Measurements from ENCODE around the gene EEF2K. TPM values are rescaled to one million over a fixed set of nuclear protein-coding genes. Genes with fewer than 3 reads are reported as not detected.

The EEF2K gene
- total RNA-seq, 4 donors from 2014 or later: 18.7 to 39.9 (median 21.2) TPM

DNA sequence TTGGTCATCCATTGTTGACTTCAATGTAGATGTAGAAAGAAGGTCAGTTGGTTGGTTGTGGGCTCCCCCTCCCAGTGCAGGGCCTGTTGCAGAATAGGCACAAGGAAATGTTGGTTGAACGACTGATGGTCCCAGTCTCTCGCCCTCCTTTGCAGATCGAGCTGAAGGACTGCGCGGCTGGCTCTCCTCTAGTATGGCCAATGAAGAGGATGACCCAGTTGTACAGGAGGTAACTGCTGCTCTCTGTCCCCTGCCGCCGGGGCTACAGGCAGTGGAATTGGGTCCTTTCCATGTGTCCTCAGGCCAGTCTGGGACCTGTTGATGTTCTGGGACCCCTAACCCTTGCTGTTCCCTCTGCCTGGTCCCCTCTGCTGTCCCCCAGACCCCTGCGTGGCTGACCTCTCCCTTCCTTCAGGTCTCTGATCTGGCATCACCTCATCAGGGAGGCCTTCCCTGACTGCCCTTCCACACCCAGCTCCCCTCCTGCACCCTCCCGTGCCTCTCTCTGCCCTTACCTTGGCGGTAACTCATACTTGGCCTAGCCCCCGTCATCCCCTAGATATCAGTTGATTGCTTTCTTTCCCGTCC, 96.8 kb downstream of the EEF2K start:
- no peak for ATAC-seq
- H3K27ac ChIP-seq: no peak overlapping the region
- TF ChIP-seq, protein P1, sequence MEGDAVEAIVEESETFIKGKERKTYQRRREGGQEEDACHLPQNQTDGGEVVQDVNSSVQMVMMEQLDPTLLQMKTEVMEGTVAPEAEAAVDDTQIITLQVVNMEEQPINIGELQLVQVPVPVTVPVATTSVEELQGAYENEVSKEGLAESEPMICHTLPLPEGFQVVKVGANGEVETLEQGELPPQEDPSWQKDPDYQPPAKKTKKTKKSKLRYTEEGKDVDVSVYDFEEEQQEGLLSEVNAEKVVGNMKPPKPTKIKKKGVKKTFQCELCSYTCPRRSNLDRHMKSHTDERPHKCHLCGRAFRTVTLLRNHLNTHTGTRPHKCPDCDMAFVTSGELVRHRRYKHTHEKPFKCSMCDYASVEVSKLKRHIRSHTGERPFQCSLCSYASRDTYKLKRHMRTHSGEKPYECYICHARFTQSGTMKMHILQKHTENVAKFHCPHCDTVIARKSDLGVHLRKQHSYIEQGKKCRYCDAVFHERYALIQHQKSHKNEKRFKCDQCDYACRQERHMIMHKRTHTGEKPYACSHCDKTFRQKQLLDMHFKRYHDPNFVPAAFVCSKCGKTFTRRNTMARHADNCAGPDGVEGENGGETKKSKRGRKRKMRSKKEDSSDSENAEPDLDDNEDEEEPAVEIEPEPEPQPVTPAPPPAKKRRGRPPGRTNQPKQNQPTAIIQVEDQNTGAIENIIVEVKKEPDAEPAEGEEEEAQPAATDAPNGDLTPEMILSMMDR (IDR thresholded peaks at IDR 0.05 in 4 of 5, conservative IDR thresholded peaks at IDR 0.05 in 1 of 5): no peak
- no peak for TF ChIP-seq POLR2A (IDR thresholded peaks at IDR 0.05)
- no peak overlapping the region for H3K4me3 ChIP-seq
- no peaks in the 10 kb centered on the region for H3K27me3 ChIP-seq
- in situ Hi-C loops (cut with MboI; ENCODE audit: low sequenced_read_pairs in 4 of 4) (no loop called here), intact Hi-C loops (cut with DNase I; ENCODE audit: low total_unique reads) (no loop called here)
- H3K9me3 ChIP-seq: no peaks in the 10 kb centered on the region
- peaks cover 12 to 18% of the 10 kb centered on the region in 2 donors for H3K4me1 ChIP-seq
- DNase-seq: no peak
- H3K36me3 ChIP-seq: peaks cover 0 to 53% of the 10 kb centered on the region in 2 donors

DNA sequence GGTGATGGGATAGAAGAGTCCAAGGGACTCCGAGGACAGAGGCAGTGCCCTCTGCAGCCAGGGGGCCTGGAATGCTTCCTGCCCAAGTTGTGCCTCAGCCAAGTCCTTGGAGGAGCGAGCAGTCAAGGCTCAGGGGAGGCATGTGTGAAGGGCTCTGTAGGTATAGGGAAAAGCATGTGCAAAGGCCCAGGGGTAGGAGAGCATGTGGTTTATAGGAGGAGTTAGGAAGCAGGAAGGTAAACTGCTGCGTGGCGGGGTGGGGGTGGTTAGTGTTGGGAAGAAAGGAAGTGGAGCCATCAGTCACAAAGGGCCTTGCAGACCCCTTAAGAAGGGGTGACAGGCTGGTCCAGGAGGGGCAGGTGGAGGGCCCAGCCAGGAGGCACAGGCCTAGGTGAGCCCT, 98.3 kb downstream of the EEF2K start:
- TF ChIP-seq POLR2A (IDR thresholded peaks at IDR 0.05): no peak
- TF ChIP-seq, protein P1 (IDR thresholded peaks at IDR 0.05 in 4 of 5, conservative IDR thresholded peaks at IDR 0.05 in 1 of 5): no peak
- intact Hi-C loops (cut with DNase I; ENCODE audit: low total_unique reads): no loop called here
- Histone ChIP-seq H3K27ac (no peak overlapping the region), H3K27me3 (no peaks in the 10 kb centered on the region), H3K36me3 (peaks cover 0 to 68% of the 10 kb centered on the region in 2 donors), H3K4me1 (peaks cover 9% of the 10 kb centered on the region in 2 donors), H3K9me3 (no peaks in the 10 kb centered on the region), H3K4me3 (no peak overlapping the region)
- ATAC-seq (no peak), DNase-seq (no peak)
- in situ Hi-C loops (cut with MboI; ENCODE audit: low sequenced_read_pairs in 4 of 4): no loop called here

DNA sequence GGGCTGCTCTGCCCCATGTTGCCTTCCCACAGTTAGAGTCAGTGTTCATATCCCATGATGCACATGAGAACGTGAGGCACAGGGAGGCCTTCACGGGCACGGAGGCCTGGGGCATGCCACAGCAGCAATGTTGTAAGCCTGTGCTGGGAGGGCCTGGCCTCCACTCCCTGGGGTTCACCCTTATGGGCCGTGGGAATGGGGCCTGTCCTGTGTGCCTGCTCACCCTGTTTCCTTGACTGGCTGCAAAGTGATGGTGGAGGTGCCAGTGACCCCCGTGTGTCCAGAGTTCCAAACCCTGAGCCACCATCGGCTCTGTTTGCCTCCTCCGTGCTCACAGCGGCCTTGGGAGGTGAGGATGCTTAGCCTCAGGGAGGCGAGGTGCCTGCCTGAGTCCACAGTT, 100.7 kb downstream of the EEF2K start:
- intact Hi-C loops (cut with DNase I; ENCODE audit: low total_unique reads) (no loop called here), in situ Hi-C loops (cut with MboI; ENCODE audit: low sequenced_read_pairs in 4 of 4) (no loop called here)
- no peak overlapping the region for H3K27ac ChIP-seq
- H3K36me3 ChIP-seq: peaks cover 3 to 92% of the 10 kb centered on the region in 2 donors
- TF ChIP-seq, protein P1 (IDR thresholded peaks at IDR 0.05 in 4 of 5, conservative IDR thresholded peaks at IDR 0.05 in 1 of 5): no peak
- TF ChIP-seq POLR2A (IDR thresholded peaks at IDR 0.05): no peak
- no peaks in the 10 kb centered on the region for H3K9me3 ChIP-seq
- DNase-seq (no peak), ATAC-seq (no peak)
- no peak overlapping the region for H3K4me3 ChIP-seq
- H3K27me3 ChIP-seq: no peaks in the 10 kb centered on the region
- no peaks in the 10 kb centered on the region for H3K4me1 ChIP-seq

DNA sequence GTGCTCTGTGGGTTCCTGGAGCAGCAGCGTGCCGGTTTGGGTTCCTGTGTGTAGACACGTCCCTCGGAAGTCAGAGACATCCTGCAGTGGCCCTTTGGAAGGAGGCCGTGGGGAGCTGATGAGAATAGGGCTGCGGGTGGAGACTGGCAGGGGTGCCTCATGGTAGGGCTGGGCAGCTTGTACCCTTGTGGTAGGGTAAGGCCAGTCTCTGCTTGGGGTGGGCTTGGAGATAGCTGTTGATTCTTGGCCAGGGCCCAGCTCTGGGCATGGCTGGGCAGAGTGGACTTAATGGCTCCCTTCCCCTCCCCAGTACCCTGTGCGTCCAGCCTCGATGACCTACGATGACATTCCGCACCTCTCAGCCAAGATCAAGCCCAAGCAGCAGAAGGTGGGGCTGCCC, 101.8 kb downstream of the EEF2K start:
- no peak overlapping the region for H3K27ac ChIP-seq
- no peaks in the 10 kb centered on the region for H3K4me1 ChIP-seq
- in situ Hi-C loops (cut with MboI; ENCODE audit: low sequenced_read_pairs in 4 of 4) (no loop called here), intact Hi-C loops (cut with DNase I; ENCODE audit: low total_unique reads) (no loop called here)
- H3K36me3 ChIP-seq: peaks cover 3 to 94% of the 10 kb centered on the region in 2 donors
- ATAC-seq (no peak), DNase-seq (no peak)
- no peak overlapping the region for H3K4me3 ChIP-seq
- no peaks in the 10 kb centered on the region for H3K9me3 ChIP-seq
- TF ChIP-seq, protein P1 (IDR thresholded peaks at IDR 0.05 in 4 of 5, conservative IDR thresholded peaks at IDR 0.05 in 1 of 5): no peak
- no peak for TF ChIP-seq POLR2A (IDR thresholded peaks at IDR 0.05)
- no peaks in the 10 kb centered on the region for H3K27me3 ChIP-seq

All from gastrocnemius medialis (tissue), 4 donors.